HEK293 (cell line): ENCODE data around the gene HDAC1.
A peak's percentile ranks its signal among the peaks of the same experiment; 100 is the strongest.

Experiments
- BCL11B ChIP-seq: fragments of 450-650 bp; formaldehyde crosslinking; IDR thresholded peaks from 2 replicates; pipeline ENCODE4 v1.5.1; 2016; ENCODE audit warnings: low read depth, missing biosample characterization, missing genetic modification characterization
- HOXC10 ChIP-seq: sonication (generic); formaldehyde crosslinking; IDR thresholded peaks from 2 replicates; pipeline ENCODE4 v1.8.1; 2023; ENCODE audit warnings: mild to moderate bottlenecking, missing genetic modification reagents
- KLF16 ChIP-seq: fragments of 450-650 bp; formaldehyde crosslinking; IDR thresholded peaks from 2 replicates; pipeline ENCODE4 v1.5.1; 2017; ENCODE audit warnings: missing biosample characterization, missing genetic modification characterization
- MYNN ChIP-seq: fragments of 450-650 bp; formaldehyde crosslinking; IDR thresholded peaks from 2 replicates; pipeline ENCODE4 v1.5.1; 2016; ENCODE audit warnings: missing biosample characterization, missing genetic modification characterization, borderline replicate concordance
- PRDM1 ChIP-seq: fragments of 450-650 bp; formaldehyde crosslinking; IDR thresholded peaks from 2 replicates; pipeline ENCODE4; 2016; ENCODE audit warnings: missing biosample characterization, missing genetic modification characterization
- RBAK ChIP-seq: fragments of 450-650 bp; formaldehyde crosslinking; IDR thresholded peaks from 2 replicates; pipeline ENCODE4 v1.5.1; 2016; ENCODE audit warnings: missing biosample characterization, missing genetic modification characterization
- SCRT1 ChIP-seq: fragments of 450-650 bp; formaldehyde crosslinking; IDR thresholded peaks from 2 replicates; pipeline ENCODE4 v1.5.1; 2016; ENCODE audit warnings: missing biosample characterization, missing genetic modification characterization, borderline replicate concordance
- TCF7L2 ChIP-seq: IDR thresholded peaks from 2 replicates; pipeline ENCODE4 v1.6.1; 2011; ENCODE audit warnings: low read depth, mild to moderate bottlenecking, inconsistent platforms, low read length, moderate library complexity, borderline replicate concordance
- TRIM28 ChIP-seq: IDR thresholded peaks from 2 replicates; pipeline ENCODE4 v1.6.1; 2011; ENCODE audit warnings: low read length, control low read depth, borderline replicate concordance
- ZBTB1 ChIP-seq: fragments of 450-650 bp; formaldehyde crosslinking; IDR thresholded peaks from 2 replicates; pipeline ENCODE4 v1.5.1; 2016; ENCODE audit warnings: missing biosample characterization, missing genetic modification characterization
- ZFHX2 ChIP-seq: fragments of 450-650 bp; formaldehyde crosslinking; conservative IDR thresholded peaks from 2 replicates; pipeline ENCODE4 v1.5.1; 2016; ENCODE audit warnings: missing biosample characterization, missing genetic modification characterization
- ZFP37 ChIP-seq: fragments of 450-650 bp; formaldehyde crosslinking; IDR thresholded peaks from 2 replicates; pipeline ENCODE4 v1.5.1; 2016; ENCODE audit warnings: missing biosample characterization, missing genetic modification characterization
- ZFP41 ChIP-seq: fragments of 450-650 bp; formaldehyde crosslinking; IDR thresholded peaks from 2 replicates; pipeline ENCODE4 v1.5.1; 2016; ENCODE audit warnings: missing biosample characterization, missing genetic modification characterization, borderline replicate concordance
- ZNF10 ChIP-seq: fragments of 450-650 bp; formaldehyde crosslinking; IDR thresholded peaks from 2 replicates; pipeline ENCODE4 v1.5.1; 2017; ENCODE audit warnings: missing biosample characterization, missing genetic modification characterization
- ZNF148 ChIP-seq: fragments of 450-650 bp; formaldehyde crosslinking; IDR thresholded peaks from 2 replicates; pipeline ENCODE4 v1.5.0; 2017; ENCODE audit warnings: missing biosample characterization, missing genetic modification characterization, borderline replicate concordance
- ZNF174 ChIP-seq: fragments of 450-650 bp; formaldehyde crosslinking; IDR thresholded peaks from 2 replicates; pipeline ENCODE4 v1.5.0; 2017; ENCODE audit warnings: missing biosample characterization, mild to moderate bottlenecking, missing genetic modification characterization
- ZNF19 ChIP-seq: fragments of 450-650 bp; formaldehyde crosslinking; IDR thresholded peaks from 2 replicates; pipeline ENCODE4; 2016; ENCODE audit warnings: missing biosample characterization, missing genetic modification characterization, low read depth
- ZNF248 ChIP-seq: fragments of 450-650 bp; formaldehyde crosslinking; IDR thresholded peaks from 2 replicates; pipeline ENCODE4 v1.5.1; 2017; ENCODE audit warnings: missing biosample characterization, missing genetic modification characterization
- ZNF26 ChIP-seq: fragments of 450-650 bp; formaldehyde crosslinking; IDR thresholded peaks from 2 replicates; pipeline ENCODE4 v1.5.1; 2016; ENCODE audit warnings: missing biosample characterization, missing genetic modification characterization
- ZNF274 ChIP-seq, 2 experiments: fragments of 200-500 bp in 1 of 2; fragments of 450-650 bp in 1 of 2; sonication (Bioruptor generic) in 1 of 2; formaldehyde crosslinking in 1 of 2; IDR thresholded peaks; 2 replicates each; pipeline versions ENCODE4 v1.5.1 to v1.6.1; 2014 to 2016; ENCODE audit warnings: borderline replicate concordance in 1 of 2, inconsistent platforms in 1 of 2, low read length in 1 of 2, missing biosample characterization in 1 of 2, missing genetic modification characterization in 1 of 2
- ZNF324 ChIP-seq: fragments of 450-650 bp; formaldehyde crosslinking; IDR thresholded peaks from 2 replicates; pipeline ENCODE4 v1.5.1; 2016; ENCODE audit warnings: missing biosample characterization, missing genetic modification characterization
- ZNF391 ChIP-seq: fragments of 450-650 bp; formaldehyde crosslinking; IDR thresholded peaks from 2 replicates; pipeline ENCODE4 v1.5.1; 2016; ENCODE audit warnings: low read depth, missing biosample characterization, missing genetic modification characterization, borderline replicate concordance
- ZNF416 ChIP-seq: fragments of 450-650 bp; formaldehyde crosslinking; IDR thresholded peaks from 2 replicates; pipeline ENCODE4 v1.5.1; 2016; ENCODE audit warnings: missing biosample characterization, missing genetic modification characterization
- ZNF560 ChIP-seq: fragments of 450-650 bp; formaldehyde crosslinking; IDR thresholded peaks from 2 replicates; pipeline ENCODE4 v1.5.1; 2017; ENCODE audit warnings: missing biosample characterization, missing genetic modification characterization, borderline replicate concordance
- ZNF561 ChIP-seq: fragments of 450-650 bp; IDR thresholded peaks from 2 replicates; pipeline ENCODE4 v1.5.1; 2018; ENCODE audit warnings: missing biosample characterization, missing genetic modification characterization, borderline replicate concordance
- ZNF600 ChIP-seq: fragments of 450-650 bp; formaldehyde crosslinking; IDR thresholded peaks from 2 replicates; pipeline ENCODE4 v1.5.1; 2016; ENCODE audit warnings: missing biosample characterization, missing genetic modification characterization
- ZNF670 ChIP-seq: fragments of 450-650 bp; formaldehyde crosslinking; IDR thresholded peaks from 2 replicates; pipeline ENCODE4 v1.5.1; 2016; ENCODE audit warnings: missing biosample characterization, missing genetic modification characterization, low read depth
- ZNF785 ChIP-seq: fragments of 450-650 bp; formaldehyde crosslinking; IDR thresholded peaks from 2 replicates; pipeline ENCODE4 v1.5.1; 2016; ENCODE audit warnings: missing biosample characterization, missing genetic modification characterization
- ZSCAN16 ChIP-seq: fragments of 450-650 bp; formaldehyde crosslinking; IDR thresholded peaks from 2 replicates; pipeline ENCODE4 v1.5.1; 2016; ENCODE audit warnings: missing biosample characterization, missing genetic modification characterization
- ZXDB ChIP-seq: fragments of 450-650 bp; formaldehyde crosslinking; IDR thresholded peaks from 2 replicates; pipeline ENCODE4 v1.5.1; 2016; ENCODE audit warnings: missing biosample characterization, missing genetic modification characterization
- TF ChIP-seq, protein P1 (sequence below): fragments of 450-650 bp; formaldehyde crosslinking; IDR thresholded peaks from 2 replicates; pipeline ENCODE4 v1.5.1; 2017; ENCODE audit warnings: missing biosample characterization, missing genetic modification characterization
- TF ChIP-seq, protein P2 (sequence below): fragments of 450-650 bp; formaldehyde crosslinking; IDR thresholded peaks from 2 replicates; pipeline ENCODE4 v1.5.1; 2016; ENCODE audit warnings: missing biosample characterization, missing genetic modification characterization

The HDAC1 gene

DNA sequence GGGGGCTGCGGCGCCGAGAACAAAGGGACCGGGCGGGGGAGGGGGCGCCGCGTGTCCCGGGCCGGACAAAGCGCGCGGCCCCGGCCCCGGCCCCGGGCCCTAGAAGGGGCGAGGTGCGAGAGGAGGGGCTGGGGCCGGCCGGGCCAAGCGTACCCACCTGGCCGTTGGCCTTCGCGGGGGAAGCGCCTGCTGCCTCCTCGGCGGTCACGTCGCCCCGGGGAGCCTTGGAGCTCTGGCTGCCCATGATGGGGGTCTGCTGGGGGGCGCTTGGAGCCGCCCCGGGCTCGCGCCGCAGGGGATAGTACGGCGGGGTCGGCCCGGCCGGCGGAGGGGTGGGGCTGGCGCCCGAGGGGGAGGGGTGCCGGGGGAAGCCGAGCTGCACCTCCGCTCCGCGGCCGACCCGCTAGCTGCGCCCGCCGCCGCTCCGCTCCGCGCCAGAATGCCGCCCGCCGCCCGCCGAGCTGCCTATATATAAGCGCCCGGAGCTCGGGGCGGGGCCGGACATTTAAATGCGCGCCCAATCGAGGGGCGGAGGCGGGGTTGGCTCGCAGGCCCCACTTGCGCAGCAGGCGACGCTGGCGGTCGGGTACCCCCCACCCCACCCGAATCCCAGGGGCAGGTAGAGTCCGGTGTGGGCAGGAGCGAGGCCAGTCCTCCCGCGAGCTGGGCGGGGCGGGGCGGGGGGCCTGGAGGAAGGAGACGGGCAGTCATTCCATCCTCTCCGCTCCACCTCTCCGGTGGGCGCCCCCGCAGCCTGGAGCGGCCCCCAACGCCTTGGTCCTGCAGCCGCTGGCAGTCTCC, 44.1 kb downstream of the HDAC1 start, which contains the start of gene MARCKSL1 (continued):
- TF ChIP-seq TRIM28 = no peak
- no peak for TF ChIP-seq ZNF391 (tag by site-specific recombination)
- TF ChIP-seq ZNF248 (tag by site-specific recombination) = no peak
- peak; percentile 50; the same call in 1 of the 2 replicates for TF ChIP-seq TCF7L2
- TF ChIP-seq ZNF785 (tag by site-specific recombination) = no peak
- TF ChIP-seq ZNF174 (tag by site-specific recombination) = no peak
- TF ChIP-seq RBAK (tag by site-specific recombination) = no peak
- no peak for TF ChIP-seq ZNF10 (tag by site-specific recombination)
- no peak; the same call in 1 of the 2 replicates for TF ChIP-seq KLF16 (tag by site-specific recombination)
- no peak for TF ChIP-seq ZNF560 (tag by site-specific recombination)
- peak; percentile 60; the same call in 1 of the 2 replicates for TF ChIP-seq ZFHX2 (tag by site-specific recombination)
- TF ChIP-seq ZNF670 (tag by site-specific recombination) = no peak
- no peak for TF ChIP-seq SCRT1 (tag by site-specific recombination)
- no peak for TF ChIP-seq ZNF148
- TF ChIP-seq ZNF561 (tag by site-specific recombination) = no peak; the same call in 1 of the 2 replicates
- no peak for TF ChIP-seq ZNF19
- no peak for TF ChIP-seq ZNF600
- TF ChIP-seq ZNF416 (tag by site-specific recombination) = no peak
- no peak for TF ChIP-seq ZFP41
- TF ChIP-seq HOXC10 (CRISPR knock-in tag) = no peak
- no peak for TF ChIP-seq ZNF26 (tag by site-specific recombination)
- TF ChIP-seq, protein P1, sequence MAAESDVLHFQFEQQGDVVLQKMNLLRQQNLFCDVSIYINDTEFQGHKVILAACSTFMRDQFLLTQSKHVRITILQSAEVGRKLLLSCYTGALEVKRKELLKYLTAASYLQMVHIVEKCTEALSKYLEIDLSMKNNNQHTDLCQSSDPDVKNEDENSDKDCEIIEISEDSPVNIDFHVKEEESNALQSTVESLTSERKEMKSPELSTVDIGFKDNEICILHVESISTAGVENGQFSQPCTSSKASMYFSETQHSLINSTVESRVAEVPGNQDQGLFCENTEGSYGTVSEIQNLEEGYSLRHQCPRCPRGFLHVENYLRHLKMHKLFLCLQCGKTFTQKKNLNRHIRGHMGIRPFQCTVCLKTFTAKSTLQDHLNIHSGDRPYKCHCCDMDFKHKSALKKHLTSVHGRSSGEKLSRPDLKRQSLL (tag by site-specific recombination) = no peak
- TF ChIP-seq BCL11B = no peak
- TF ChIP-seq PRDM1 (tag by site-specific recombination) = no peak
- TF ChIP-seq ZFP37 (tag by site-specific recombination) = no peak
- TF ChIP-seq, protein P2, sequence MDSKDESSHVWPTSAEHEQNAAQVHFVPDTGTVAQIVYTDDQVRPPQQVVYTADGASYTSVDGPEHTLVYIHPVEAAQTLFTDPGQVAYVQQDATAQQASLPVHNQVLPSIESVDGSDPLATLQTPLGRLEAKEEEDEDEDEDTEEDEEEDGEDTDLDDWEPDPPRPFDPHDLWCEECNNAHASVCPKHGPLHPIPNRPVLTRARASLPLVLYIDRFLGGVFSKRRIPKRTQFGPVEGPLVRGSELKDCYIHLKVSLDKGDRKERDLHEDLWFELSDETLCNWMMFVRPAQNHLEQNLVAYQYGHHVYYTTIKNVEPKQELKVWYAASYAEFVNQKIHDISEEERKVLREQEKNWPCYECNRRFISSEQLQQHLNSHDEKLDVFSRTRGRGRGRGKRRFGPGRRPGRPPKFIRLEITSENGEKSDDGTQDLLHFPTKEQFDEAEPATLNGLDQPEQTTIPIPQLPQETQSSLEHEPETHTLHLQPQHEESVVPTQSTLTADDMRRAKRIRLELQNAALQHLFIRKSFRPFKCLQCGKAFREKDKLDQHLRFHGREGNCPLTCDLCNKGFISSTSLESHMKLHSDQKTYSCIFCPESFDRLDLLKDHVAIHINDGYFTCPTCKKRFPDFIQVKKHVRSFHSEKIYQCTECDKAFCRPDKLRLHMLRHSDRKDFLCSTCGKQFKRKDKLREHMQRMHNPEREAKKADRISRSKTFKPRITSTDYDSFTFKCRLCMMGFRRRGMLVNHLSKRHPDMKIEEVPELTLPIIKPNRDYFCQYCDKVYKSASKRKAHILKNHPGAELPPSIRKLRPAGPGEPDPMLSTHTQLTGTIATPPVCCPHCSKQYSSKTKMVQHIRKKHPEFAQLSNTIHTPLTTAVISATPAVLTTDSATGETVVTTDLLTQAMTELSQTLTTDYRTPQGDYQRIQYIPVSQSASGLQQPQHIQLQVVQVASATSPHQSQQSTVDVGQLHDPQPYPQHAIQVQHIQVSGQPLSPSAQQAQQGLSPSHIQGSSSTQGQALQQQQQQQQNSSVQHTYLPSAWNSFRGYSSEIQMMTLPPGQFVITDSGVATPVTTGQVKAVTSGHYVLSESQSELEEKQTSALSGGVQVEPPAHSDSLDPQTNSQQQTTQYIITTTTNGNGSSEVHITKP (tag by site-specific recombination) = peak; percentile 61
- no peak for TF ChIP-seq MYNN (tag by site-specific recombination)
- no peak for TF ChIP-seq ZNF324 (tag by site-specific recombination)
- no peak for TF ChIP-seq ZNF274 (IDR thresholded peaks at IDR 0.05; ENCODE audit: low read length)
- TF ChIP-seq ZNF274 (tag by site-specific recombination; IDR thresholded peaks at IDR 0.05; ENCODE audit: borderline replicate concordance) = no peak
- TF ChIP-seq ZXDB = no peak; the same call in 1 of the 2 replicates
- TF ChIP-seq ZSCAN16 (tag by site-specific recombination) = no peak
- no peak for TF ChIP-seq ZBTB1
